ENCODE data around the gene MDH2. TPM values are rescaled to one million over a fixed set of nuclear protein-coding genes. Genes with fewer than 3 reads are reported as not detected.
"Not testable (repeated sequence)": the region's sequence is repeated elsewhere in the genome, so short reads cannot be mapped to it uniquely, and the experiment has no call there.

Gene MDH2
- total and polyA plus RNA-seq, 12 donors: 42.5 to 359 (median 194) TPM

GRCh38 chr7:76077435-76077834, 29.5 kb downstream of the MDH2 start:
- WGBS, 4 donors: 34 to 54% (median 44%) methylated on average over 3 of the region's 3 CpGs
- DNase-seq: no peak

GRCh38 chr7:76080204-76080603, 32.3 kb downstream of the MDH2 start:
- intact Hi-C loops (cut with DNase I): no loop called here
- H3K4me3 ChIP-seq: no peak overlapping the region

More at GRCh38 chr7:76077435-76077834, 29.5 kb downstream of the MDH2 start:
- intact Hi-C loops (cut with DNase I): no loop called here
- no peak overlapping the region for H3K4me3 ChIP-seq
- H3K36me3 ChIP-seq (replicated peaks in 1 of 2): no peaks in the 10 kb centered on the region
- H3K27ac ChIP-seq: peak overlapping the region in 1 of 5 donors; percentile 20
- H3K4me1 ChIP-seq (replicated peaks in 1 of 2): peaks cover 0 to 4% of the 10 kb centered on the region in 2 donors
- no peaks in the 10 kb centered on the region for H3K27me3 ChIP-seq
- TF ChIP-seq POLR2A (IDR thresholded peaks at IDR 0.05) (no peak), CTCF (IDR thresholded peaks at IDR 0.05) (no peak)
- H3K9me3 ChIP-seq (replicated peaks in 1 of 3): no peaks in the 10 kb centered on the region

GRCh38 chr7:76084115-76084514, 36.2 kb downstream of the MDH2 start:
- H3K27ac ChIP-seq; H3K4me3 ChIP-seq; H3K9me3 ChIP-seq (replicated peaks in 1 of 3); H3K27me3 ChIP-seq; intact Hi-C loops (cut with DNase I); DNase-seq; H3K36me3 ChIP-seq (replicated peaks in 1 of 2); H3K4me1 ChIP-seq (replicated peaks in 1 of 2): not testable (repeated sequence)
- 79 to 87% (median 82%) methylated on average over 2 of the region's 2 CpGs for WGBS, 4 donors

More at GRCh38 chr7:76080204-76080603, 32.3 kb downstream of the MDH2 start:
- H3K27me3 ChIP-seq: no peaks in the 10 kb centered on the region
- peaks cover 0 to 4% of the 10 kb centered on the region in 2 donors for H3K4me1 ChIP-seq (replicated peaks in 1 of 2)
- DNase-seq: no peak
- WGBS, 4 donors: 82 to 84% (median 83%) methylated on average over 5 of the region's 5 CpGs
- H3K36me3 ChIP-seq (replicated peaks in 1 of 2): no peaks in the 10 kb centered on the region
- no peaks in the 10 kb centered on the region for H3K9me3 ChIP-seq (replicated peaks in 1 of 3)
- TF ChIP-seq CTCF (IDR thresholded peaks at IDR 0.05): no peak
- no peak for TF ChIP-seq POLR2A (IDR thresholded peaks at IDR 0.05)
- no peak overlapping the region for H3K27ac ChIP-seq

GRCh38 chr7:76086070-76086469, 38.2 kb downstream of the MDH2 start:
- Histone ChIP-seq H3K4me3 (no peak overlapping the region), H3K9me3 (replicated peaks in 1 of 3) (no peaks in the 10 kb centered on the region), H3K4me1 (replicated peaks in 1 of 2) (no peaks in the 10 kb centered on the region), H3K27me3 (no peaks in the 10 kb centered on the region), H3K27ac (no peak overlapping the region), H3K36me3 (replicated peaks in 1 of 2) (no peaks in the 10 kb centered on the region)
- TF ChIP-seq POLR2A (IDR thresholded peaks at IDR 0.05): no peak
- TF ChIP-seq CTCF (IDR thresholded peaks at IDR 0.05): no peak
- intact Hi-C loops (cut with DNase I): no loop called here
- whole genome bisulfite sequencing, 4 donors: 85 to 98% (median 89%) methylated on average over 4 of the region's 4 CpGs
- no peak for DNase-seq

- H3K27me3 ChIP-seq; intact Hi-C loops (cut with DNase I); H3K4me3 ChIP-seq; DNase-seq; H3K9me3 ChIP-seq (replicated peaks in 1 of 3); H3K27ac ChIP-seq; H3K4me1 ChIP-seq (replicated peaks in 1 of 2); H3K36me3 ChIP-seq (replicated peaks in 1 of 2): not testable (repeated sequence)
- WGBS, 4 donors: 51 to 62% (median 54%) methylated on average over 5 of the region's 5 CpGs
Measured at GRCh38 chr7:76087362-76087791, 39.5 kb downstream of the MDH2 start.
